Measurements from ENCODE around the gene KRT5.
"Not testable (repeated sequence)": the region's sequence is repeated elsewhere in the genome, so short reads cannot be mapped to it uniquely, and the experiment has no call there.

KRT5 gene

GRCh38 chr12:52506858-52507715 is 13.1 kb downstream of the KRT5 start:
- no peak overlapping the region for H3K4me3 ChIP-seq (ENCODE audit: low read depth, low read length)
- CTCF ChIA-PET: interaction anchor here (0.6 to 8.1 kb wide), 32 partner anchors 8 to 373 kb away, joined by 3 to 82 read pairs (median 4); partner anchors contain the start of genes KRT5, KRT6A and KRT84
- POLR2A ChIA-PET: no interaction called here
- DNase-seq (ENCODE audit: low read depth, low spot score): peak; percentile 51
- peak; percentile 46 for TF ChIP-seq CTCF (IDR thresholded peaks at IDR 0.05; ENCODE audit: insufficient read depth, low read length, missing control alignments)

GRCh38 chr12:52502877-52503276 is 17.3 kb downstream of the KRT5 start:
- POLR2A ChIA-PET: no interaction called here
- CTCF ChIA-PET: interaction anchor here (0.8 to 8.1 kb wide), 2 partner anchors 131 to 377 kb away, joined by 3 to 82 read pairs; no protein-coding TSS in a partner anchor
- no peak for DNase-seq (ENCODE audit: low read depth, low spot score)
- TF ChIP-seq CTCF (IDR thresholded peaks at IDR 0.05; ENCODE audit: insufficient read depth, low read length, missing control alignments): no peak
- H3K4me3 ChIP-seq (ENCODE audit: low read depth, low read length): no peak overlapping the region

GRCh38 chr12:52501490-52501889 is 18.7 kb downstream of the KRT5 start:
- CTCF ChIA-PET: no interaction called here
- no peak for TF ChIP-seq CTCF (IDR thresholded peaks at IDR 0.05; ENCODE audit: insufficient read depth, low read length, missing control alignments)

GRCh38 chr12:52500574-52500973 is 19.6 kb downstream of the KRT5 start:
- POLR2A ChIA-PET; H3K4me3 ChIP-seq (ENCODE audit: low read depth, low read length); DNase-seq (ENCODE audit: low read depth, low spot score): not testable (repeated sequence)
- CTCF ChIA-PET: interaction anchor here (0.7 to 1.6 kb wide), 5 partner anchors 9 to 368 kb away, joined by 3 to 9 read pairs (median 3); no protein-coding TSS in a partner anchor

More at GRCh38 chr12:52501490-52501889, 18.7 kb downstream of the KRT5 start:
- POLR2A ChIA-PET: no interaction called here
- DNase-seq (ENCODE audit: low read depth, low spot score): no peak
- no peak overlapping the region for H3K4me3 ChIP-seq (ENCODE audit: low read depth, low read length)

- ChIA-PET CTCF (interaction anchor here (0.7 to 1.6 kb wide), 6 partner anchors 10 to 380 kb away, joined by 3 to 9 read pairs (median 3); no protein-coding TSS in a partner anchor), POLR2A (no interaction called here)
- no peak for TF ChIP-seq CTCF (IDR thresholded peaks at IDR 0.05; ENCODE audit: insufficient read depth, low read length, missing control alignments)
- DNase-seq (ENCODE audit: low read depth, low spot score): no peak
- no peak overlapping the region for H3K4me3 ChIP-seq (ENCODE audit: low read depth, low read length)
Measured at GRCh38 chr12:52499806-52500560, 20.2 kb downstream of the KRT5 start.

- no peak for TF ChIP-seq CTCF (IDR thresholded peaks at IDR 0.05; ENCODE audit: insufficient read depth, low read length, missing control alignments)
- no peak overlapping the region for H3K4me3 ChIP-seq (ENCODE audit: low read depth, low read length)
- no peak for DNase-seq (ENCODE audit: low read depth, low spot score)
- POLR2A ChIA-PET: no interaction called here
- CTCF ChIA-PET: interaction anchor here (1.0 to 1.3 kb wide), 2 partner anchors 126 to 381 kb away, joined by 3 to 9 read pairs; no protein-coding TSS in a partner anchor
Measured at GRCh38 chr12:52498946-52499345, 21.2 kb downstream of the KRT5 start.
